ENCODE measurements around the gene GNB3.
"Not testable (repeated sequence)": the region's sequence is repeated elsewhere in the genome, so short reads cannot be mapped to it uniquely, and the experiment has no call there.

GNB3 gene

GRCh38 chr12:6869049-6870021, 28.6 kb downstream of the GNB3 start:
- peak overlapping the region; percentile 94 for H3K4me3 Mint-ChIP-seq
- H3K36me3 Mint-ChIP-seq (ENCODE audit: low read depth), result peaks cover 71% of the 10 kb centered on the region
- peaks cover 70% of the 10 kb centered on the region for H3K4me1 Mint-ChIP-seq (ENCODE audit: low read depth)
- H3K27me3 Mint-ChIP-seq, result no peaks in the 10 kb centered on the region
- H3K9me3 Mint-ChIP-seq, result no peaks in the 10 kb centered on the region
- peak overlapping the region; percentile 93 for H3K27ac Mint-ChIP-seq

DNA sequence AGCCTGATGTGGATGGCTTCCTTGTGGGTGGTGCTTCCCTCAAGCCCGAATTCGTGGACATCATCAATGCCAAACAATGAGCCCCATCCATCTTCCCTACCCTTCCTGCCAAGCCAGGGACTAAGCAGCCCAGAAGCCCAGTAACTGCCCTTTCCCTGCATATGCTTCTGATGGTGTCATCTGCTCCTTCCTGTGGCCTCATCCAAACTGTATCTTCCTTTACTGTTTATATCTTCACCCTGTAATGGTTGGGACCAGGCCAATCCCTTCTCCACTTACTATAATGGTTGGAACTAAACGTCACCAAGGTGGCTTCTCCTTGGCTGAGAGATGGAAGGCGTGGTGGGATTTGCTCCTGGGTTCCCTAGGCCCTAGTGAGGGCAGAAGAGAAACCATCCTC, 29.6 kb downstream of the GNB3 start:
- H3K27me3 Mint-ChIP-seq, H3K9me3 Mint-ChIP-seq: not testable (repeated sequence)
- H3K36me3 Mint-ChIP-seq (ENCODE audit: low read depth), result peaks cover 67% of the 10 kb centered on the region
- H3K4me3 Mint-ChIP-seq, result peak overlapping the region; percentile 94
- H3K4me1 Mint-ChIP-seq (ENCODE audit: low read depth), result peaks cover 70% of the 10 kb centered on the region
- H3K27ac Mint-ChIP-seq, result peak overlapping the region; percentile 93

GRCh38 chr12:6871052-6871957, 30.6 kb downstream of the GNB3 start:
- Mint-ChIP-seq H3K9me3 (no peaks in the 10 kb centered on the region), H3K27ac (peak overlapping the region; percentile 87), H3K4me1 (ENCODE audit: low read depth) (peaks cover 69% of the 10 kb centered on the region), H3K27me3 (no peaks in the 10 kb centered on the region), H3K36me3 (ENCODE audit: low read depth) (peaks cover 66% of the 10 kb centered on the region), H3K4me3 (peak overlapping the region; percentile 94)

DNA sequence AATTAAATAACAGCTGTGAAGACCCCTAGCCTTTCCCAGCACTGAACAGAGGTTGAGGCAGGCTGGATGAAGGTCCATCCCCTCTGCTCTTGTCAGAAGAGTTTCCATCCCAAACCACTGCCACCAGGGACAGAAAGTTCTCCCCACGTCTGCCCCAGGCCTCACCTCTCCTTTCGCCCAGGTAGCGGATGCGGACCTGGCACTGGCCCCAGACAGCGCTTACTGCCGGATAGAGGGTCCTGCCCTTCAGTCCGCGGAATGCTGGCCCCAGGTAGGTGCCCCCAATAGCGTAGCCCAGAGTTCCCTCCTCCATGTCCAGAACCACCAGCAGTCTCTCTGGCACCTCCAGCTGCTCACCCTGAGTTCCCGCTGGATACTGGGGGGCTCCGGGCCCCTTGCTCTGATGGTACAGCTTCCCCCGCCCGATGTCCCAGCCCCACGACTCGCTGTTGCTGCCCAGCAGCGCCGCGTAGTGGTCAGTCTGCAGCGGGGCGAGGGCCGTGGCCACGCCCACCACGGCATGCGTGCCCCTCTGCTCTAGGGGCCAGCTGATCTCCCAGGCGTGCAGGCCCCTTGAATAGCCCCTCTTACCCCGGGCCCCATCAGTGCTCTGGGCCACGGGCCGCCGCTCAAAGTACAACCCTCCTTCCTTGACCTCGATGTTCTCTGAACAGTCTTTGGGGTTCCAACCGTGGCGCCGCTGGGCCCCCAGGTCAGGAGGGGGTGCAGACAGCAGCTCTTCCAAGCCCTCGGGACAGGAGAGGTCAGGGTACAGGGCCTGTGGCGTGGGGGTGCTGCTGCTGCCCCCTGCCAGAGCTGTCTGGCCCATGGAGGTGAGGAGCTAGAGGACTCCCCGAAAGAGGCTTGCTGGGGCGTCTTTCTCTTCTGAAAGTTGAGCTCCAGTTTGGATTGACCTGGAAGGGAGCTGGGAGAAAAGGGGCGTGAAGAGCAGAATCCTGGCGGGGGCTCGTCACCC, 31.6 kb downstream of the GNB3 start:
- Mint-ChIP-seq H3K4me3 (peak overlapping the region; percentile 94), H3K27me3 (no peaks in the 10 kb centered on the region), H3K4me1 (ENCODE audit: low read depth) (peaks cover 58% of the 10 kb centered on the region), H3K9me3 (no peaks in the 10 kb centered on the region), H3K36me3 (ENCODE audit: low read depth) (peaks cover 72% of the 10 kb centered on the region), H3K27ac (peak overlapping the region; percentile 87)

DNA sequence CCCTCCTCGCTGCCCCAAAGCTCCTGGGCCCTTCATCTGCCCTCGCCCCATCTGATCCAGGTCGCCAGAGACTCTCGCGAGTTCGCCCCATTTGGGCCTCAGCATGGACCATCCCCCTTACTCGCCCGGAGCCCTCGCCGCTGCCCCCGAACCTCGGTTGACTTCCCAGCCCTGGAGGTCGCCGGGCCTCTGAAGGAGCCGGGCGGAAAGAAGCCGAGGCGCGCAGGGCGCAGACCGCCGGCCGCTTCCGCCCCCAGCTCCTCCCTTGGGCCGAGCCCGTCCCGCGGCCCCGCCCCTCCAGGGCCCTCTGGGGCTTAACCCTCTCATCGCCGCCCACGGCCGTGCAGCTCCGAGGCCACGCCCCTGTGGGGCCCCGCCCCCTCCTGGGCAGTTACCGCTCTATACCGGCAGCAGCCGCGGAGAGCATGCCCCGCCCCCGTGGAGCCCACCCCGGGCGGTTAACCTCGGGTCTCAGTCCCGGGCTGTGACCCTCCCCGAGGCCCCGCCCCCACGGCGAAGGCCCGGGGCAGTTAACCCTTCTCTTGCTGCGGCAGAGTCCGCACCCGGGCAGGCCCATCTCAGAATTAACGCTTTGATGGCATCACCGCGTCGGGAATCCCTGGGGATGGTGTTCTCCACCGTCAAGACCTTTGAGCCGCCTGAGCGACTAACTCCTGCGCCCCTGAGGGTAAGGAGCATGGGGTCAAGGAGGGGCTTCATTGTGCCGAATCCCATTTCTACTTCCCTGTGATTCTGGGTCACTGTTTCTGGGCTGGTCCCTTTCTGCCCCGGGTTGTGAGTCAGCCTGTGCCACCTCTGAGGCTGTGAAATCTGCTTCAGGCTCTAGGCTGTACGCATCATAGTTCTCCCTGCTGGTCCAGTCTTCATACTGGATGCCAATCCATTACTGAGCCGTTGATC, 32.6 kb downstream of the GNB3 start, which contains the start of gene SPSB2:
SPSB2 (minus strand) TSS at position 210 of the 921 bp plus-strand sequence. CDS start 402 bp downstream, outside the sequence.
- Mint-ChIP-seq H3K9me3 (no peaks in the 10 kb centered on the region), H3K36me3 (ENCODE audit: low read depth) (peaks cover 70% of the 10 kb centered on the region), H3K4me3 (peak within 1 kb of the TSS; percentile 94), H3K27ac (peak within 1 kb of the TSS; percentile 87), H3K4me1 (ENCODE audit: low read depth) (peaks cover 53% of the 10 kb centered on the region), H3K27me3 (no peaks in the 10 kb centered on the region)

DNA sequence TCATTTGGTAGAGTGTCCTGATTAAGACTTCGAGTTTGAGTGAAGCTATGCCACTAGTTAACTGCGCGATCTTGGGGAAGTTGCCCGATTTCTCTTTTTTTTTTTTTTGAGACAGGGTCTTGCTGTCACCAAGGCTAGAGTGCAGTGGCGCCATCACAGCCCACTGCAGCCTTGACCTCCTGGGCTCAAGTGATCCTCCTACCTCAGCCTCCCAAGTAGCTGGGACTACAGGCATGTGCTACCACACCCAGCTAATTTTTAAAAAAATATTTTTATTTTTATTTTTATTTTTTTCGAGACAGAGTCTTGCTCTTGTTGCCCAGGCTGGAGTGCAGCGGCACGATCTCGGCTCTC, 33.3 kb downstream of the GNB3 start:
- H3K4me3 Mint-ChIP-seq, result peak overlapping the region; percentile 73
- peak overlapping the region; percentile 85 for H3K27ac Mint-ChIP-seq
- not testable (repeated sequence) for H3K27me3 Mint-ChIP-seq, H3K9me3 Mint-ChIP-seq
- H3K4me1 Mint-ChIP-seq (ENCODE audit: low read depth), result peaks cover 47% of the 10 kb centered on the region
- H3K36me3 Mint-ChIP-seq (ENCODE audit: low read depth), result peaks cover 63% of the 10 kb centered on the region

DNA sequence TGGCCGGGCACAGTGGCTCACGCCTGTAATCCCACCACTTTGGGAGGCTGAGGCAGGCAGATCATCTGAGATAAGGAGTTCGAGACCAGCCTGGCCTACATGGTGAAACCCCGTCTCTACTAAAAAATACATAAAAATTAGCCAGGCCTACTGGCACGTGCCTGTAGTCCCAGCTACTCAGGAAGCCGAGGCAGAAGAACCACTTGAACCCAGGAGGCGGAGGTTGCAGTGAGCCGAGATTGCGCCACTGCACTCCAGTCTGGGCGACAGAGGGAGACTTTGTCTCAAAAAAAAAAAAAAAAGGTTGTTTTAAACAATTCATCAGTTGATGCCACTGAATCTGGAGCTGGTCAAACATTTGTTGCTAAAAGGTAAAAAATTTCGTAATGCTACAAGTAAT, 39.1 kb downstream of the GNB3 start:
- not testable (repeated sequence) for H3K27ac Mint-ChIP-seq; H3K27me3 Mint-ChIP-seq; H3K9me3 Mint-ChIP-seq; H3K4me1 Mint-ChIP-seq (ENCODE audit: low read depth); H3K4me3 Mint-ChIP-seq
- H3K36me3 Mint-ChIP-seq (ENCODE audit: low read depth), result peaks cover 34% of the 10 kb centered on the region

GRCh38 chr12:6883252-6883651, 42.5 kb downstream of the GNB3 start:
- Mint-ChIP-seq H3K4me3 (no peak overlapping the region), H3K4me1 (ENCODE audit: low read depth) (no peaks in the 10 kb centered on the region), H3K27ac (no peak overlapping the region), H3K36me3 (ENCODE audit: low read depth) (peaks cover 20% of the 10 kb centered on the region), H3K27me3 (no peaks in the 10 kb centered on the region), H3K9me3 (no peaks in the 10 kb centered on the region)

DNA sequence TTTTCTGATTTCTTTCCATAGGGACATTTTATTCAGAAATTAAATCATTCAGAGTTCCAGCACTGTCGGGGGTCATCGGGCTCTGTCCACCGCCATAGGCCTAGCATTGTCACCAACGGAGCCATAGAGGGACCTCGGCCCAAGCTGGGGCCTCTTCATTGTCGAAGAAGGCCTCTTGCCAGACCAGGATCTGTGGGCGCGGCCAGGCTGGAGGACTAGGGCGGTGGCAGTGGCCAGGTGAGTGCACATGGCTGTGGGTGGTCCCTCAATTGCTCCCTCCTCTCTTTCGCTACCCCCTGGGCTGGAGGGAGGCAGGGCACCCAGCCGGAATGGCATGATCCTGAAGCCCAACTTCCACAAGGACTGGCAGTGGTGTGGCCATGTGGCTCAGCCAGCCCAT, 43.0 kb downstream of the GNB3 start:
- H3K36me3 Mint-ChIP-seq (ENCODE audit: low read depth), result peaks cover 20% of the 10 kb centered on the region
- no peak overlapping the region for H3K4me3 Mint-ChIP-seq
- no peaks in the 10 kb centered on the region for H3K9me3 Mint-ChIP-seq
- H3K4me1 Mint-ChIP-seq (ENCODE audit: low read depth), result no peaks in the 10 kb centered on the region
- no peak overlapping the region for H3K27ac Mint-ChIP-seq
- H3K27me3 Mint-ChIP-seq, result no peaks in the 10 kb centered on the region

GRCh38 chr12:6884539-6884938, 43.8 kb downstream of the GNB3 start:
- H3K27ac Mint-ChIP-seq, result no peak overlapping the region
- H3K4me1 Mint-ChIP-seq (ENCODE audit: low read depth), result no peaks in the 10 kb centered on the region
- H3K36me3 Mint-ChIP-seq (ENCODE audit: low read depth), result peaks cover 20% of the 10 kb centered on the region
- H3K27me3 Mint-ChIP-seq, result no peaks in the 10 kb centered on the region
- no peaks in the 10 kb centered on the region for H3K9me3 Mint-ChIP-seq
- H3K4me3 Mint-ChIP-seq, result no peak overlapping the region

DNA sequence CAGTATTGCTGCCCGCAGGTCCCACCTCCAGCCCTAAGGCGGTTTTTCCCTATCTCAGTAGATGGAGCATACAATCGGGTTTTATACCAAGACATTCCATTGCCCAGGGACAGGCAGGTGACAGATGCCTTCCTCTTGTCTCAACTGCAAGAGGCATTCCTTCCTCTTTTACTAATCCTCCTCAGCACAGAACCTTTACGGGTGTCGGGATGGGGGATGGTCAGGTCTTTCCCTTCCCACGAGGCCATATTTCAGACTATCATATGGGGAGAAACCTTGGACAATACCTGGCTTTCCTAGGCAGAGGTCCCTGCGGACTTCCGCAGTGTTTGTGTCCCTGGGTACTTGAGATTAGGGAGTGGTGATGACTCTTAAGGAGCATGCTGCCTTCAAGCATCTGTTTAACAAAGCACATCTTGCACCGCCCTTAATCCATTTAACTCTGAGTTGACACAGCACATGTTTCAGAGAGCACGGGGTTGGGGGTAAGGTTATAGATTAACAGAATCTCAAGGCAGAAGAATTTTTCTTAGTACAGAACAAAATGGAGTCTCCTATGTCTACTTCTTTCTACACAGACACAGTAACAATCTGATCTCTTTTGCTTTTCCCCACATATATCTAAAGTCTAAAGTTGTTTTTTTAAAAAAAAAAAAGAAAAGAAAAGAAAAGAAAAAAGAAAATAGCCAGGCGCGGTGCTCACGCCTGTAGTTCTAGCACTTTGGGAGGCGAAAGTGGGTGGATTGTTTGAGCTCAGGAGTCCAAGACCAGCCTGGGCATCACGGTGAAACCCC, 45.7 kb downstream of the GNB3 start:
- Mint-ChIP-seq H3K4me1 (ENCODE audit: low read depth) (peaks cover 10% of the 10 kb centered on the region), H3K36me3 (ENCODE audit: low read depth) (peaks cover 20% of the 10 kb centered on the region)
- not testable (repeated sequence) for H3K4me3 Mint-ChIP-seq, H3K9me3 Mint-ChIP-seq, H3K27ac Mint-ChIP-seq, H3K27me3 Mint-ChIP-seq

GRCh38 chr12:6887460-6887859, 46.7 kb downstream of the GNB3 start:
- Mint-ChIP-seq H3K27me3 (no peaks in the 10 kb centered on the region), H3K36me3 (ENCODE audit: low read depth) (peaks cover 14% of the 10 kb centered on the region), H3K27ac (no peak overlapping the region), H3K4me1 (ENCODE audit: low read depth) (peaks cover 21% of the 10 kb centered on the region), H3K4me3 (no peak overlapping the region), H3K9me3 (no peaks in the 10 kb centered on the region)

DNA sequence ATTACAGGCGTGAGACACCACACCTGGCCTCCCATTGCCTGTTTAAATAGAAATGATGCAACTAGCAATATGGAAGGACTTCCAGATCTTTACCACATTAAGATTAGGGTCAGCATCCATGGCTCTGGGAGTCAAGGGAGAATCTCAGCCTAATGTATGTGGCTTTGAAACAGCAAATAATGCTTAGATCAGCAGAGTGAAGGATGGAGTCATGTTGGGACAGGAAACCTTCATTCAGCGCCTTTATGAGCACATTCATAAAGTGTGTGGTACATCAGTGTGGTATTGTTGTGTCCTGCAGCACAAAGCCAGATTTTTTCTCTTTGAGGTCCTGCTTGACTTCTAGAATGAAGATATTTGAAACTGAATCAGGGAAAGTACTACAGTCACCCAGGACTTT, 47.6 kb downstream of the GNB3 start:
- no peaks in the 10 kb centered on the region for H3K27me3 Mint-ChIP-seq
- peaks cover 11% of the 10 kb centered on the region for H3K36me3 Mint-ChIP-seq (ENCODE audit: low read depth)
- no peak overlapping the region for H3K4me3 Mint-ChIP-seq
- peaks cover 23% of the 10 kb centered on the region for H3K4me1 Mint-ChIP-seq (ENCODE audit: low read depth)
- no peak overlapping the region for H3K27ac Mint-ChIP-seq
- no peaks in the 10 kb centered on the region for H3K9me3 Mint-ChIP-seq

Data from stimulated activated naive CD8-positive, alpha-beta T cell treated with anti-CD3 and anti-CD28 coated beads, Interleukin-15, Interleukin-2, amounts not matched to agents 100 ng/mL and 50 ng/mL, for 24 hours (primary cell).